Activated naive CD4-positive, alpha-beta T cell (primary cell): ENCODE data around the gene GPR176.

Experiments
- DNase-seq, 4 experiments: peaks; one replicate each; lab custom pipeline; 2025; lab: John Stamatoyannopoulos, UW

GPR176 gene

GRCh38 chr15:39804026-39804425 is 116.0 kb downstream of the GPR176 start:
- no peak for DNase-seq

- DNase-seq = no peak
These were observed 117.0 kb downstream of the GPR176 start for GRCh38 chr15:39803016-39803415.

GRCh38 chr15:39801641-39802309 is 118.3 kb downstream of the GPR176 start:
- DNase-seq = no peak

- no peak for DNase-seq
These were observed 120.5 kb downstream of the GPR176 start for GRCh38 chr15:39799552-39800011.

- no peak for DNase-seq
These were observed 121.7 kb downstream of the GPR176 start for GRCh38 chr15:39798382-39798781.

- no peak for DNase-seq
These were observed 122.7 kb downstream of the GPR176 start for GRCh38 chr15:39797407-39797806.

GRCh38 chr15:39796601-39797000 is 123.5 kb downstream of the GPR176 start:
- no peak for DNase-seq

GRCh38 chr15:39795486-39795885 is 124.6 kb downstream of the GPR176 start:
- no peak for DNase-seq

- DNase-seq = no peak
These were observed 125.1 kb downstream of the GPR176 start for GRCh38 chr15:39794954-39795353.

- DNase-seq = no peak
These were observed 126.1 kb downstream of the GPR176 start for GRCh38 chr15:39793923-39794322.

- DNase-seq = no peak
These were observed 127.2 kb downstream of the GPR176 start for GRCh38 chr15:39792844-39793335.

GRCh38 chr15:39792025-39792843 is 127.8 kb downstream of the GPR176 start:
- DNase-seq = no peak

- no peak for DNase-seq
These were observed 130.3 kb downstream of the GPR176 start for GRCh38 chr15:39789736-39790135.

- no peak for DNase-seq
These were observed 131.1 kb downstream of the GPR176 start for GRCh38 chr15:39788800-39789565.

GRCh38 chr15:39788108-39788507 is 132.0 kb downstream of the GPR176 start:
- no peak for DNase-seq

- DNase-seq = no peak
These were observed 132.6 kb downstream of the GPR176 start for GRCh38 chr15:39787479-39787878.

GRCh38 chr15:39786447-39787056 is 133.5 kb downstream of the GPR176 start:
- no peak for DNase-seq

GRCh38 chr15:39785841-39786240 is 134.2 kb downstream of the GPR176 start:
- no peak for DNase-seq

GRCh38 chr15:39785139-39785538 is 134.9 kb downstream of the GPR176 start:
- DNase-seq = no peak

- DNase-seq = no peak
These were observed 135.4 kb downstream of the GPR176 start for GRCh38 chr15:39784638-39785037.

- DNase-seq = no peak
These were observed 135.9 kb downstream of the GPR176 start for GRCh38 chr15:39784125-39784524.

- DNase-seq = no peak
These were observed 136.7 kb downstream of the GPR176 start for GRCh38 chr15:39783244-39783820.
